IMR-90 (cell line): ENCODE measurements around the gene ATP5ME. TPM values are rescaled to one million over a fixed set of nuclear protein-coding genes. Genes with fewer than 3 reads are reported as not detected.

Experiments used
- ATAC-seq: fragments of 200-7000 bp; cut with Tn5 transposase; 2 replicates; pipeline ENCODE4 v1.9.1; 2020; ENCODE audit warnings: low read depth, mild to moderate bottlenecking, moderate library complexity
- BruUV-seq: library from RNA; stranded (reverse); fragments of 400-500 nt; replicated peaks from 2 replicates; lab custom pipeline; 2021; lab: Mats Ljungman, UMichigan
- CTCF ChIA-PET: fragments of 300-600 bp; formaldehyde crosslinking; extraction: SDS; loops from one replicate; lab custom pipeline; 2021; ENCODE audit warnings: antibody characterized with exemption; lab: Yijun Ruan, JAX
- POLR2A ChIA-PET: fragments of 300-600 bp; sonication (Branson Sonifier 250); formaldehyde crosslinking; loops from one replicate; lab custom pipeline; 2022; ENCODE audit warnings: antibody characterized with exemption; ENCODE audit not compliant: unreplicated experiment; lab: Charles Lee
- DNase-seq: peaks from one replicate; pipeline ENCODE4 v3.0.0; 2013
- H2AFZ ChIP-seq: replicated peaks from 2 replicates; pipeline ENCODE3; 2013; ENCODE audit warnings: low read length, mild to moderate bottlenecking; ENCODE audit not compliant: poor library complexity
- H2AK5ac ChIP-seq: 2 replicates; pipeline ENCODE4 v1.6.1; 2013; ENCODE audit warnings: low read depth, low read length, inconsistent platforms
- H2AK9ac ChIP-seq: replicated peaks from 2 replicates; pipeline ENCODE3; 2013; ENCODE audit warnings: mild to moderate bottlenecking, low read depth, low read length, moderate library complexity; ENCODE audit not compliant: poor library complexity
- H2BK120ac ChIP-seq: 2 replicates; pipeline ENCODE4 v1.6.1; 2013; ENCODE audit warnings: low read depth, low read length, inconsistent platforms
- H2BK15ac ChIP-seq: 3 replicates; pipeline ENCODE4 v1.6.1; 2013; ENCODE audit warnings: low read depth, low read length, inconsistent platforms
- H2BK20ac ChIP-seq: 2 replicates; pipeline ENCODE4 v1.6.1; 2013; ENCODE audit warnings: low read depth, mild to moderate bottlenecking, inconsistent platforms, low read length, moderate library complexity
- H2BK5ac ChIP-seq: 2 replicates; pipeline ENCODE4 v1.6.1; 2013; ENCODE audit warnings: mild to moderate bottlenecking, low read depth, low read length, inconsistent platforms; ENCODE audit not compliant: poor library complexity, severe bottlenecking
- H3K14ac ChIP-seq: replicated peaks from 2 replicates; pipeline ENCODE4 v1.6.1; 2013; ENCODE audit warnings: low read depth, low read length, inconsistent platforms
- H3K18ac ChIP-seq: 2 replicates; pipeline ENCODE4 v1.6.1; 2013; ENCODE audit warnings: low read depth, low read length, control low read depth
- H3K23ac ChIP-seq: 2 replicates; pipeline ENCODE4 v1.6.1; 2013; ENCODE audit warnings: low read depth, low read length, inconsistent platforms
- H3K27ac ChIP-seq: 2 replicates; pipeline ENCODE4 v1.5.1; 2013; ENCODE audit warnings: mild to moderate bottlenecking, control low read depth, low read length; ENCODE audit not compliant: insufficient read depth
- H3K27me3 ChIP-seq: 2 replicates; pipeline ENCODE4 v1.6.1; 2013; ENCODE audit warnings: low read length; ENCODE audit not compliant: control insufficient read depth, insufficient read depth
- H3K36me3 ChIP-seq: 2 replicates; pipeline ENCODE4 v1.6.1; 2013; ENCODE audit warnings: low read length, mixed read lengths; ENCODE audit not compliant: control insufficient read depth, insufficient read depth
- H3K4ac ChIP-seq: 2 replicates; pipeline ENCODE4 v1.6.1; 2013; ENCODE audit warnings: low read depth, low read length, inconsistent platforms
- H3K4me1 ChIP-seq: 2 replicates; pipeline ENCODE4 v1.6.1; 2013; ENCODE audit warnings: low read length, mixed read lengths; ENCODE audit not compliant: control insufficient read depth, insufficient read depth
- H3K4me2 ChIP-seq: 2 replicates; pipeline ENCODE4 v1.6.1; 2013; ENCODE audit warnings: low read depth, mild to moderate bottlenecking, control low read depth, low read length, moderate library complexity
- H3K4me3 ChIP-seq: 2 replicates; pipeline ENCODE4 v1.5.1; 2013; ENCODE audit warnings: low read depth, mild to moderate bottlenecking, control low read depth, low read length, moderate library complexity; ENCODE audit not compliant: insufficient read depth
- H3K56ac ChIP-seq: 2 replicates; pipeline ENCODE4 v1.6.1; 2013; ENCODE audit warnings: low read length, inconsistent platforms; ENCODE audit not compliant: insufficient read depth; ENCODE audit errors: extremely low read depth
- H3K79me1 ChIP-seq, 2 experiments: 2 replicates each; pipeline ENCODE4 v1.6.1; 2013; ENCODE audit warnings: low read length in 2 of 2, inconsistent platforms in 1 of 2, low read depth in 1 of 2
- H3K9ac ChIP-seq: 2 replicates; pipeline ENCODE4 v1.6.1; 2013; ENCODE audit warnings: low read depth, low read length, control low read depth
- H3K9me1 ChIP-seq: 2 replicates; pipeline ENCODE4 v1.6.1; 2013; ENCODE audit warnings: low read length, inconsistent platforms; ENCODE audit not compliant: insufficient read depth
- H3K9me3 ChIP-seq: 2 replicates; pipeline ENCODE4 v1.6.1; 2013; ENCODE audit warnings: low read length; ENCODE audit not compliant: control insufficient read depth, insufficient read depth
- H4K20me1 ChIP-seq: 2 replicates; pipeline ENCODE4 v1.6.1; 2013; ENCODE audit warnings: low read length, inconsistent platforms; ENCODE audit not compliant: insufficient read depth
- H4K5ac ChIP-seq: 2 replicates; pipeline ENCODE4 v1.6.1; 2013; ENCODE audit warnings: mild to moderate bottlenecking, low read depth, low read length, control low read depth
- H4K8ac ChIP-seq, 2 experiments: 2 replicates each; pipeline ENCODE4 v1.6.1; 2013; ENCODE audit warnings: low read depth in 2 of 2, low read length in 2 of 2, control low read depth in 1 of 2, inconsistent platforms in 1 of 2
- H4K91ac ChIP-seq: 2 replicates; pipeline ENCODE4 v1.6.1; 2013; ENCODE audit warnings: low read depth, low read length, inconsistent platforms; ENCODE audit not compliant: insufficient read depth
- BHLHE40 ChIP-seq: fragments of 150-350 bp; IDR thresholded peaks from 2 replicates; pipeline ENCODE4 v1.6.1; 2016; ENCODE audit warnings: mild to moderate bottlenecking, low read depth, low read length
- CEBPB ChIP-seq: IDR thresholded peaks from 2 replicates; pipeline ENCODE4 v1.6.1; 2012; ENCODE audit warnings: low read depth, low read length, improper control_type of control experiment
- CHD1 ChIP-seq: IDR thresholded peaks from 2 replicates; pipeline ENCODE4 v1.6.1; 2012; ENCODE audit warnings: low read depth, low read length, improper control_type of control experiment
- FOS ChIP-seq: fragments of 150-350 bp; IDR thresholded peaks from 2 replicates; pipeline ENCODE4 v1.6.1; 2016; ENCODE audit warnings: low read depth, low read length
- MAFK ChIP-seq: IDR thresholded peaks from 2 replicates; pipeline ENCODE4 v1.6.1; 2012; ENCODE audit warnings: low read depth, low read length, improper control_type of control experiment
- MAZ ChIP-seq: IDR thresholded peaks from 2 replicates; pipeline ENCODE4 v1.6.1; 2012; ENCODE audit warnings: low read depth, mild to moderate bottlenecking, low read length, improper control_type of control experiment, moderate library complexity, borderline replicate concordance
- MXI1 ChIP-seq: IDR thresholded peaks from 2 replicates; pipeline ENCODE4 v1.6.1; 2012; ENCODE audit warnings: low read depth, mild to moderate bottlenecking, low read length, moderate library complexity, borderline replicate concordance
- NFE2L2 ChIP-seq: fragments of 150-350 bp; IDR thresholded peaks from 2 replicates; pipeline ENCODE4 v1.6.1; 2016; ENCODE audit warnings: low read depth, mild to moderate bottlenecking, low read length
- POLR2A ChIP-seq: IDR thresholded peaks from 2 replicates; pipeline ENCODE4 v1.6.1; 2012; ENCODE audit warnings: mild to moderate bottlenecking, low read depth, low read length
- RAD21 ChIP-seq: IDR thresholded peaks from 2 replicates; pipeline ENCODE4 v1.6.1; 2012; ENCODE audit warnings: low read length, improper control_type of control experiment
- RCOR1 ChIP-seq: IDR thresholded peaks from 2 replicates; pipeline ENCODE4 v1.6.1; 2012; ENCODE audit warnings: mild to moderate bottlenecking, low read length, improper control_type of control experiment; ENCODE audit not compliant: insufficient replicate concordance
- RFX5 ChIP-seq: IDR thresholded peaks from 2 replicates; pipeline ENCODE4 v1.8.0; 2012; ENCODE audit warnings: low read depth, mild to moderate bottlenecking, low read length, moderate library complexity
- SMC3 ChIP-seq: fragments of 150-350 bp; IDR thresholded peaks from 2 replicates; pipeline ENCODE4 v1.6.1; 2016; ENCODE audit warnings: low read depth, mild to moderate bottlenecking, antibody characterized with exemption, low read length, moderate library complexity
- WGBS, 2 experiments: methylation state at CpG; one replicate each; pipeline versions ENCODE4 v1.1.5 to v1.1.7; 2013; ENCODE audit warnings: missing lambda C conversion rate in 2 of 2; ENCODE audit not compliant: insufficient read length in 1 of 2; ENCODE audit errors: extremely low coverage in 2 of 2; 5-methylcytosine and 5-hydroxymethylcytosine counted together
- dilution Hi-C: fragments of 300-500 bp; cut with HindIII; formaldehyde crosslinking; loops from one replicate; pipeline ENCODE4 v1.14.3; 2018; ENCODE audit warnings: low sequenced_read_pairs; ENCODE audit not compliant: unreplicated experiment
- in situ Hi-C: fragments of 300-500 bp; cut with MboI; formaldehyde crosslinking; loops from 3 replicates; pipeline ENCODE4 v1.14.3; 2019; ENCODE audit warnings: low sequenced_read_pairs, inconsistent platforms, mixed read lengths
- intact Hi-C: fragments of 100-400 bp; cut with micrococcal nuclease; formaldehyde crosslinking; loops from 2 replicates; pipeline ENCODE4 v1.10.0; 2022
- polyA plus RNA-seq, 3 experiments: library from polyadenylated mRNA; depleted of rRNA; stranded (reverse); fragments of >200 nt; gene quantifications; 2 replicates each; pipeline ENCODE4 v1.2.3, GENCODE V29; 2012; ENCODE audit warnings: low replicate concordance in 1 of 3
- total RNA-seq: library from RNA; depleted of rRNA; stranded (reverse); fragments of >200 nt; gene quantifications from 2 replicates; pipeline ENCODE4 v1.2.3, GENCODE V29; 2012
- TF ChIP-seq, protein P1 (sequence below): conservative IDR thresholded peaks from 2 replicates; pipeline ENCODE4 v1.5.1; 2012; ENCODE audit warnings: mild to moderate bottlenecking, low read depth, low read length, improper control_type of control experiment
- TF ChIP-seq, protein P2 (sequence below): fragments of 150-350 bp; IDR thresholded peaks from 2 replicates; pipeline ENCODE4 v1.6.1; 2017; ENCODE audit warnings: mild to moderate bottlenecking, antibody characterized with exemption, low read length, low read depth
- TF ChIP-seq, protein P3 (sequence below): fragments of 150-350 bp; IDR thresholded peaks from 2 replicates; pipeline ENCODE4 v1.6.1; 2016; ENCODE audit warnings: low read depth, mild to moderate bottlenecking, low read length, moderate library complexity, borderline replicate concordance

ATP5ME gene
- total and polyA plus RNA-seq, 2 of the 4 experiments (the other 2 are of a cell fraction): 39.3 to 603 TPM

DNA sequence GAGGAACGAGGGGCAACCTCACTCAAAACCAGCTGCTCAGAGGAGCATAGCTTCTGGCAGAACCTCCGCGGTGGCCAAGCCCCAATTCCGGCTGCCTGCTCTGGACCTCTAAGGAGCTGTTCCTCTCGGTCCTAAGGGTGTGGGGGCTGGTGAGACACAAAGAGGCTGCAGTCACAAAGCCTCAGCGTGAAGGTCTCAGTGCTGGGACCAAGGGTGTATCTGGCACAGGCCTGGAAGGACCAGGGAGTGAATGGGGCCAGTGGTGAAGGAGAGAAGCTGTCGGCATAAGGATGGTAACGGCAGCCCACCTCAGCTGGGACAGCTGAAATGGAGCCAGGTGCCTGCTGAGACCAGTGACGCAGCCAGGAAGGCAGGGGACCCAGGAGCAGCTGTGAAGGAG, 43.4 kb downstream of the ATP5ME start:
- 46% methylated on average over 3 of the region's 9 CpGs; no CpG with 5 or more reads in 1 of the 2 experiments for WGBS, 2 experiments

More for the DNA sequence above, 43.4 kb downstream of the ATP5ME start:
- Histone ChIP-seq H2AK9ac (no peak overlapping the region), H3K9ac (no peak overlapping the region), H4K91ac (no peak overlapping the region), H2BK15ac (no peak overlapping the region), H3K18ac (no peak overlapping the region), H3K4me2 (no peak overlapping the region), H2BK20ac (no peak overlapping the region), H3K9me3 (peaks cover 24% of the 10 kb centered on the region), H3K23ac (no peak overlapping the region), H3K27ac (no peak overlapping the region), H3K79me1 (no peaks in the 10 kb centered on the region), H3K56ac (no peak overlapping the region), H3K4ac (no peak overlapping the region), H3K14ac (no peak overlapping the region), H4K5ac (no peak overlapping the region), H2AFZ (no peak overlapping the region), H3K9me1 (no peaks in the 10 kb centered on the region), H3K36me3 (no peaks in the 10 kb centered on the region), H4K20me1 (no peaks in the 10 kb centered on the region), H2AK5ac (no peak overlapping the region), H4K8ac (no peak overlapping the region), H3K4me1 (no peaks in the 10 kb centered on the region), H3K4me3 (no peak overlapping the region), H3K27me3 (no peaks in the 10 kb centered on the region), H2BK5ac (no peak overlapping the region), H2BK120ac (no peak overlapping the region)
- no peak for TF ChIP-seq MXI1
- no peak for TF ChIP-seq MAFK
- no peak for TF ChIP-seq RCOR1
- TF ChIP-seq, protein P1, sequence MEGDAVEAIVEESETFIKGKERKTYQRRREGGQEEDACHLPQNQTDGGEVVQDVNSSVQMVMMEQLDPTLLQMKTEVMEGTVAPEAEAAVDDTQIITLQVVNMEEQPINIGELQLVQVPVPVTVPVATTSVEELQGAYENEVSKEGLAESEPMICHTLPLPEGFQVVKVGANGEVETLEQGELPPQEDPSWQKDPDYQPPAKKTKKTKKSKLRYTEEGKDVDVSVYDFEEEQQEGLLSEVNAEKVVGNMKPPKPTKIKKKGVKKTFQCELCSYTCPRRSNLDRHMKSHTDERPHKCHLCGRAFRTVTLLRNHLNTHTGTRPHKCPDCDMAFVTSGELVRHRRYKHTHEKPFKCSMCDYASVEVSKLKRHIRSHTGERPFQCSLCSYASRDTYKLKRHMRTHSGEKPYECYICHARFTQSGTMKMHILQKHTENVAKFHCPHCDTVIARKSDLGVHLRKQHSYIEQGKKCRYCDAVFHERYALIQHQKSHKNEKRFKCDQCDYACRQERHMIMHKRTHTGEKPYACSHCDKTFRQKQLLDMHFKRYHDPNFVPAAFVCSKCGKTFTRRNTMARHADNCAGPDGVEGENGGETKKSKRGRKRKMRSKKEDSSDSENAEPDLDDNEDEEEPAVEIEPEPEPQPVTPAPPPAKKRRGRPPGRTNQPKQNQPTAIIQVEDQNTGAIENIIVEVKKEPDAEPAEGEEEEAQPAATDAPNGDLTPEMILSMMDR: no peak
- no peak for TF ChIP-seq SMC3
- no peak for TF ChIP-seq MAZ
- TF ChIP-seq POLR2A: no peak
- no peak for TF ChIP-seq FOS
- TF ChIP-seq, protein P2, sequence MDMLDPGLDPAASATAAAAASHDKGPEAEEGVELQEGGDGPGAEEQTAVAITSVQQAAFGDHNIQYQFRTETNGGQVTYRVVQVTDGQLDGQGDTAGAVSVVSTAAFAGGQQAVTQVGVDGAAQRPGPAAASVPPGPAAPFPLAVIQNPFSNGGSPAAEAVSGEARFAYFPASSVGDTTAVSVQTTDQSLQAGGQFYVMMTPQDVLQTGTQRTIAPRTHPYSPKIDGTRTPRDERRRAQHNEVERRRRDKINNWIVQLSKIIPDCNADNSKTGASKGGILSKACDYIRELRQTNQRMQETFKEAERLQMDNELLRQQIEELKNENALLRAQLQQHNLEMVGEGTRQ: no peak
- TF ChIP-seq BHLHE40: no peak
- no peak for TF ChIP-seq CEBPB
- TF ChIP-seq RAD21: no peak
- no peak for TF ChIP-seq NFE2L2
- TF ChIP-seq RFX5: no peak
- TF ChIP-seq, protein P3, sequence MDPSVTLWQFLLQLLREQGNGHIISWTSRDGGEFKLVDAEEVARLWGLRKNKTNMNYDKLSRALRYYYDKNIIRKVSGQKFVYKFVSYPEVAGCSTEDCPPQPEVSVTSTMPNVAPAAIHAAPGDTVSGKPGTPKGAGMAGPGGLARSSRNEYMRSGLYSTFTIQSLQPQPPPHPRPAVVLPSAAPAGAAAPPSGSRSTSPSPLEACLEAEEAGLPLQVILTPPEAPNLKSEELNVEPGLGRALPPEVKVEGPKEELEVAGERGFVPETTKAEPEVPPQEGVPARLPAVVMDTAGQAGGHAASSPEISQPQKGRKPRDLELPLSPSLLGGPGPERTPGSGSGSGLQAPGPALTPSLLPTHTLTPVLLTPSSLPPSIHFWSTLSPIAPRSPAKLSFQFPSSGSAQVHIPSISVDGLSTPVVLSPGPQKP: no peak
- TF ChIP-seq CHD1: no peak
- DNase-seq (no peak), ATAC-seq (no peak)
- ChIA-PET CTCF (no interaction called here), POLR2A (no interaction called here)
- no TSS peak for BruUV-seq
- intact Hi-C loops: no loop called here
- dilution Hi-C loops: no loop called here
- in situ Hi-C loops: no loop called here
